GM12878 (cell line): ENCODE data around the gene KIF5C.

Source experiments
- CTCF ChIP-seq, 3 experiments: IDR thresholded peaks in 2 of 3; conservative IDR thresholded peaks in 1 of 3; 2 replicates each; pipeline ENCODE4 v1.5.1; 2011; ENCODE audit warnings: low read depth in 3 of 3, low read length in 3 of 3, mild to moderate bottlenecking in 3 of 3, control low read depth in 2 of 3, moderate library complexity in 2 of 3, inconsistent platforms in 1 of 3, mixed read lengths in 1 of 3; ENCODE audit not compliant: control insufficient read depth in 2 of 3, insufficient read depth in 1 of 3; ENCODE audit errors: extremely low read depth in 1 of 3
- EP300 ChIP-seq, 2 experiments: fragments of 150-350 bp in 1 of 2; IDR thresholded peaks; 2 replicates each; pipeline ENCODE4 v1.6.1; 2011 to 2012; ENCODE audit warnings: low read depth in 2 of 2, low read length in 2 of 2, borderline replicate concordance in 1 of 2, improper control_type of control experiment in 1 of 2, inconsistent platforms in 1 of 2; ENCODE audit not compliant: control insufficient read depth in 1 of 2
- HDAC2 ChIP-seq: fragments of 200-600 bp; sonication (generic); IDR thresholded peaks from 2 replicates; pipeline ENCODE4 v1.6.1; 2017
- POLR2A ChIP-seq: IDR thresholded peaks from 2 replicates; pipeline ENCODE4 v1.6.1; 2011; ENCODE audit warnings: low read depth, mild to moderate bottlenecking, low read length
- POLR2AphosphoS5 ChIP-seq: IDR thresholded peaks from 2 replicates; pipeline ENCODE4 v1.6.1; 2011; ENCODE audit warnings: mild to moderate bottlenecking, low read length, inconsistent platforms
- SREBF1 ChIP-seq: IDR thresholded peaks from 2 replicates; pipeline ENCODE4 v1.6.1; 2012; ENCODE audit warnings: mild to moderate bottlenecking, low read length
- TCF7 ChIP-seq: IDR thresholded peaks from 2 replicates; pipeline ENCODE4 v1.6.1; 2014; ENCODE audit warnings: antibody characterized with exemption, borderline replicate concordance
- ZNF592 ChIP-seq: fragments of 450-650 bp; IDR thresholded peaks from 2 replicates; pipeline ENCODE4 v1.6.1; 2017; ENCODE audit warnings: mild to moderate bottlenecking, moderate library complexity

DNA sequence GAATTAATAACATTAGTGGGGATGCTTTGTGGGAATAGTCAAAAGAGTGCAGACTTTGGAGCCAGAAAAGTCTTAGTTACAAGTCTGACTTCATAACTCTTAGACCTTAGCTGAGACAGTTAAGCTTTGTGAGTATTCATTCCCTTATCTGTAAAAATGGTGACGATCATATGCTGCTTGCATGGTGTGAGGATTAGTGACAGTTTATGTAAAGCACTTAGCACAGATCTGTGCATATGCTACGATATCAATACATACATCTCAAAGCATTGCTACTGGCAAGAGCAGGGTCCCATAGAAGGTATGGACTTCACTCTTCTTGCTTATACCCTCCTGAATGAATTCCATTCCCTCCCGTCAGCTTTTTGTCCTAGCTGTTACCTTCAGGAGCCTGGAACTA lies 106.8 kb downstream of the KIF5C start:
- no peak for TF ChIP-seq ZNF592
- TF ChIP-seq POLR2AphosphoS5 = no peak
- TF ChIP-seq TCF7 = no peak
- no peak for TF ChIP-seq CTCF (IDR thresholded peaks at IDR 0.05 in 2 of 3, conservative IDR thresholded peaks at IDR 0.05 in 1 of 3; ENCODE audit: control insufficient read depth in 2 of 3, extremely low read depth in 1 of 3, insufficient read depth in 1 of 3, low read depth in 3 of 3, low read length in 3 of 3)
- TF ChIP-seq SREBF1 = no peak
- TF ChIP-seq POLR2A = no peak
- no peak for TF ChIP-seq HDAC2
- no peak for TF ChIP-seq EP300 (IDR thresholded peaks at IDR 0.05; ENCODE audit: borderline replicate concordance in 1 of 2, control insufficient read depth in 1 of 2, low read depth in 2 of 2, low read length in 2 of 2)
